ENCODE measurements around the gene IGSF11.

DNA sequence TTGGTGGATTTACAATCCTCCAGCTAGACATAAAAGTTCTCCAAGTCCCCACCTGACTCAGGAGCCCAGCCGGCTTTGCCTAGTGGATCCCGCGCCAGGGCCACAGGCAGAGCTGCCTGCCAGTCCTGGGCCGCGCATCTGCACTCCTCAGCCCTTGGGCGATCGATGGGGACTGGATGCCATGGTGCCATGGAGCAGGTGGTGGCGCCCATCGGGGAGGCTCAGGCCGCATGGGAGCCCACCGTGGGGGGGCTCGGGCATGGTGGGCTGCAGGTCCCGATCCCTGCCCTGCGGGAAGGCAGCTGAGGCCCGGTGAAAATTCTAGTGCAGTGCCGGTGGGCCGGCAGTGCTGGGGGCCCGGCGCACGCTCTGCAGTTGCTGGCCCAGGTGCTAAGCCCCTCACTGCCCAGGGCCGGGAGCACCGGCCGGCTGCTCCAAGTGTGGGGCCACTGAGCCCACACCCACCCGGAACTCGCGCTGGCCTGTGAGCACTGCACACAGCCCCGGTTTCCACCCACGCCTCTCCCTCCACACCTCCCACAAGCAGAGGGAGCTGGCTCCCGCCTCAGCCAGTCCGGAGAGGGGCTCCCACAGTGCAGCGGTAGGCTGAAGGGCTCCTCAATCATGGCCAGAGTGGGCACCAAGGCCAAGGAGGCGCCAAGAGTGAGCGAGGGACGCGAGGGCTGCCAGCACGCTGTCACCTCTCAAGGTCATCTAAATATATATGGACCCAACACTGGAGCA, 38.8 kb upstream of the IGSF11 start:
- TF ChIP-seq, protein P1, sequence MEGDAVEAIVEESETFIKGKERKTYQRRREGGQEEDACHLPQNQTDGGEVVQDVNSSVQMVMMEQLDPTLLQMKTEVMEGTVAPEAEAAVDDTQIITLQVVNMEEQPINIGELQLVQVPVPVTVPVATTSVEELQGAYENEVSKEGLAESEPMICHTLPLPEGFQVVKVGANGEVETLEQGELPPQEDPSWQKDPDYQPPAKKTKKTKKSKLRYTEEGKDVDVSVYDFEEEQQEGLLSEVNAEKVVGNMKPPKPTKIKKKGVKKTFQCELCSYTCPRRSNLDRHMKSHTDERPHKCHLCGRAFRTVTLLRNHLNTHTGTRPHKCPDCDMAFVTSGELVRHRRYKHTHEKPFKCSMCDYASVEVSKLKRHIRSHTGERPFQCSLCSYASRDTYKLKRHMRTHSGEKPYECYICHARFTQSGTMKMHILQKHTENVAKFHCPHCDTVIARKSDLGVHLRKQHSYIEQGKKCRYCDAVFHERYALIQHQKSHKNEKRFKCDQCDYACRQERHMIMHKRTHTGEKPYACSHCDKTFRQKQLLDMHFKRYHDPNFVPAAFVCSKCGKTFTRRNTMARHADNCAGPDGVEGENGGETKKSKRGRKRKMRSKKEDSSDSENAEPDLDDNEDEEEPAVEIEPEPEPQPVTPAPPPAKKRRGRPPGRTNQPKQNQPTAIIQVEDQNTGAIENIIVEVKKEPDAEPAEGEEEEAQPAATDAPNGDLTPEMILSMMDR (IDR thresholded peaks at IDR 0.05): no peak
- TF ChIP-seq ZFX (IDR thresholded peaks at IDR 0.05; ENCODE audit: borderline replicate concordance): no peak
